Renal cortical epithelial cell (primary cell): ENCODE measurements around the gene SH3RF3. TPM values are rescaled to one million over a fixed set of nuclear protein-coding genes. Genes with fewer than 3 reads are reported as not detected.

Source experiments
- DNase-seq: peaks from one replicate; pipeline ENCODE4 v3.0.0-alpha.2; 2011; ENCODE audit warnings: low read depth
- total RNA-seq: library from RNA; depleted of rRNA; stranded (reverse); fragments of >200 nt; gene quantifications from 2 replicates; pipeline ENCODE4 v1.2.3, GENCODE V29; 2014

Gene SH3RF3
- total RNA-seq, 1 donor from 2014 or later: 0.40 TPM

DNA sequence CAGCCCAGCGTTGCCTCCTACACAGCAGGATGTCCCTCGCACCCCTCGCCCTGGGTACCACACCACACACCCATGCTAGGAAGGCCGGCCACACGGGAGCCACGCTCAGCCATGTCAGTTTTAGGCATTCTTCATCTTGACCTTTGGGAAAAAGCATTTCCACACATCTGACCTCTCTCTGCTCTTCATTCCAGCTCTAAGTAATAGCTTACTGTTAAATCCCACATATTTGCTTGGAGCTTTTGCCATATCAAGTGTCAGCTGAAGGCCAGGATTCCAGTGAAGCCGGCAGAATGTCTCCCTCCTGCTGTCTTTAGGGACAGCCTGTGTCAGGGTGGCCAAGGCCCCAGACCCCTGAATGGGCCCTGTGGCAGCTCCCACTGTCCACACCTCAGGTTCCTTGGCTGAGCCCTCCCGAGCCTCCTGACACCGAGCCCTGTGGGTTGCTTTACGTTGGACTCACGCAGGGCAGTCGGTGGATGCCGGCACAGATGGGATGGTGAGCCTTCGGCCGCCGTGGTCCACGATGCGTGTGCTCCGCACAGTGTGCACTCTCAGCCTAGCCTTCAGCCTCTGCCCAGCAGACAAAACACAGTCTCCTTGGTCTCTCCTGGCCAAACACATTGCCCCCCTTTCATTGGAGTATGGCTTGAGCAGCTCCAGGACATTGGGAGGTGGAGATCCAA, 282.8 kb downstream of the SH3RF3 start:
- DNase-seq: no peak

DNA sequence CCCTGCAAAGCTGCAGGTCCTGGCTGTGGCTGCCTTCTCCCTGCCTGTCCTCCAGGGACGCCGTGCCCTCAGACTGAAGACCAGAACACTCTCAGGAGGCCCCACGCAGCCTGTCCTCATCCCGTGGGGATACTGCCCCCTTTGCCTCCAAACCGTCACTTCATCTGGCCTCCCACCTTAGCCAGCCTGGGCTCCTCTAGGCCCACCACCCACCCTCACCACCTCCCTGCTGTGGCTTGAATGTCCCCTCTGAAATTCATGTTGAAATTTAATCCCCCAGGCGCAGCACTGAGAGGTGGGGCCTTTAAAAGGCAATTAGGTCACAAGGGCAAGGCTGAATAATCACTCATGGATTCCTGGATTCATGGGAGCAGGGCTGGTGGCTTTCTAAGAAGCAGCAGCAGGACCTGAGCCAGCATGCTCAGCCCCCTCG, 286.6 kb downstream of the SH3RF3 start:
- DNase-seq: no peak

DNA sequence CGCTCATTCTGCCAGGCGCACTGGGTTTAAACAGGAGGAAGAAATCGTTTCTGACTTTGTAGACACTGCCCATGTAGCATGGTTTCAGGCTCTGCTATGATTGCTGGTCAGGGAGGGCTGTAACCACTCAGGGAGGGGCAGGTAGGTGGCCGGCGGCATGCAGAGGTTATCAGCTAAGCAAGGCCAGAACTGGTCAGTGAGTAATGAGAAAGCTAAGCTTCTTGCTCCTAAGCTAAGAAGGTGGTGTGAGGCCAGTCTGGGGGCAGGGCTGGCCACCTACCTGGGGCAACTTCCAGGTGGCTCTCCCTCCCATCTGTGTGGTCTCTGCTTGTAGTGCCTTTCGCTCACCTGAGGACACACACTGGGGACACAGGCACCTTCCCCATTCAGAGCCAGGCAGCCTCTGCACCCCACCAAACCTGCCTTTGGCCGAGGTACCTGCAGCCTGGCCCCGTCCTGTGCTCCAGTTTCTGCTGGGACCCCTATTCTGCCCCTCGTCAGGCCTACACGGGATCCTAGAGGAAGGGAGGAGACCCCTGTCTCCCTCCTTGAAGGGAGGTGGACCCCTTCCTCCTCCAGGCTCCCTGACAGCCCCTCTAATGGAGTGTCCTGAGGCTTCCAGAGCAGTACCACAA, 288.8 kb downstream of the SH3RF3 start:
- no peak for DNase-seq

DNA sequence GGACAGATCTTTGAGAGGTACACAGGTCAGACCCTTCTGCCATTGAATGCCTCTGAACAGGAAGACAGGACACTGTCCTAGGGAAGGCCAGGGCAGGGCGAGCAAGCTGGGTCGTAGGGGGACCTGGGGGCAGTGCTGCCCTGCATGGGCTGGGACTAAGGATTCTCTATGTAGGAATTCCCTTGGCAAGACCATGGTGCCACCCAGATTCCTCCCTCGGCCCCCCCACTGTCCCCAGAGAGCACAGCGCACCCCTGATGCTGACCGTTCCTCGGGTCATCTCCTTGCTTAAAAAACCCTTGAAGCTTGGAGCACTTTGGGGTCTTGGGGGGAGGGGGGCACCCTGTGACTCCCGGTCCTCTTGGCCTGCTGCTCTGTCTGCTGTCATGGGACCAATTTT, 289.7 kb downstream of the SH3RF3 start:
- no peak for DNase-seq

DNA sequence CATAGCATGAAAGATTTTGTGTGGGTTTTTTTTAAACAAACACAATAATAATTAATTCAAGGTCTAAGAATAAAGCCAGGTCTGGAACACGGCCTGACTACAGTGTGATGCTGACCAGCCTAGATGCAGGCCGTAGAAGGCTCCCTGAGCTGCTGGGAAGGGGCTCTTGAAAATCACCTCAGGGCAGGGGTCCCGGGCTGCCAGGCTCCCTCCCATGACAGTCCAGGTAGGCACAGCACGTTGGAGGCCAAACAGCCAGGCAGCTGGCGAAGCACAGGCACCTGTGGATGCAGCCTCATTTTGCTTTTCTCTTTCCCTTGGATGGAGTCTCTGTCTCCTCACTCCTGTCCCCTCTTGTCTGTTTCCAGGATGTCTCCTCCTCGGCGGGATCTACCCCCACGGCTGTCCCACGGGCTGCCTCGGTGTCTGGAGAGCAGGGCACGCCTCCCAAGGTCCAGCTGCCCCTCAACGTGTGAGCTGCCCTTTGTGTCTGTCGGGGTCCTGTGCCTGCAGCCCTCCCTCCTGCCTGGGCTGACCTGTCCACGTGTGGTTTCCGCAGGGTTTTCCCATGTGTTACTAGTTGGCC, 290.3 kb downstream of the SH3RF3 start:
- no peak for DNase-seq

DNA sequence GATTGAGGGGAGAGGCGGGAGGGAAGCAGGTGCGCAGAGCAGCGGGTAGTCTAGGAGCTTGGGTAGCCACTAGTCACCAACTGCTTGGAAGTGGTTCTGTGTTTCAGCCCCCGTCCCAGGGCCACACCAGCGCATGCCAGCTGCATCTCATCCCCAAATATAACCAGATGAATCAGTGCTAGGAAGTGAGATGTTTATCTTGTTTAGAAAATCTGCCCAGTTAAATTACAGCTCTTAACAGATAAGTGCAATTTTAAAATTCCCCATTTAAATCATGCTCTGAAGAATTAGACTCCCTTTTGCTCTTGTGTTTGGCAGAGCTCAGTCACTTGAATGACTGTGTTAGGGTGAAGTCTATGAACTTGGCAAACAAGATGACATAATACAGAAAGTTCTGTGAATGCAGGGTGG, 291.0 kb downstream of the SH3RF3 start:
- DNase-seq: no peak

DNA sequence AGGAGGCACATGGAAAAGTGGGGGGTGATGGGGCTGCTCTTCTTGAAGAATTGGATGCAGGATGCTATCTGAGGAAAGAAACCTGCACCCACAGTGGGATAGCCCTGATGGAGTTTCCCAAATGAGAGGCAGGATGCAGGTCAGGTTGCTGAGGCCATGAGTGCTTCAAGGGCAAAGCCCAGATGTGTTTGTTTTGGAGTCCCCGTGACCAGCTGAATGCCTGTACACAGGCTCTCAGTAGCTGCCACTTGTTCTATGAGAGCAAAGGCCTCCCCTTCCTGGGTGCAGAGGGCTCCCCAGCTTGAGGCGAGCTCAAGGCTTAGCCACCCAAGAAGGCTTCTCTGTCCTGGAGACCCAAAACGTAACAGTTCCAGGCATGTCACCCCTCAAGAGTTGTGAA, 292.1 kb downstream of the SH3RF3 start:
- no peak for DNase-seq

DNA sequence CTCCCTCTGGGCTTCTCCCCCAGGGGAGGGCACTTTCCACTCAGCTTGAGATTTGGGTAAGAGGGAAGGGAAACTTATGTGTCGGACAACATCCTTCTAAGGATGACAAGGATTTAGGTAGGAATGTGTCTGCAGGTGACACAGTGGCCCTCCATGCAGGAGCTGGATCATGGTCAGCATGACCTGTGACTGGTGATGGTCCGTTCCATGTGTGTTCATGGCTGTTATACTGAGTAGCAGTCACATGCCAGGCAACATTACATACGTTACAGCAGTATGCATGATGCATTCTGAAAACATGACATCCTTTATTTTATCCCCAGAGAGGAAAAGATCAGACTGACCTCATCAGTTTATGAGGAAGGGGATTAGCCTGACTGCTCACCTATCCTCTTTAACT, 292.6 kb downstream of the SH3RF3 start:
- DNase-seq: no peak

DNA sequence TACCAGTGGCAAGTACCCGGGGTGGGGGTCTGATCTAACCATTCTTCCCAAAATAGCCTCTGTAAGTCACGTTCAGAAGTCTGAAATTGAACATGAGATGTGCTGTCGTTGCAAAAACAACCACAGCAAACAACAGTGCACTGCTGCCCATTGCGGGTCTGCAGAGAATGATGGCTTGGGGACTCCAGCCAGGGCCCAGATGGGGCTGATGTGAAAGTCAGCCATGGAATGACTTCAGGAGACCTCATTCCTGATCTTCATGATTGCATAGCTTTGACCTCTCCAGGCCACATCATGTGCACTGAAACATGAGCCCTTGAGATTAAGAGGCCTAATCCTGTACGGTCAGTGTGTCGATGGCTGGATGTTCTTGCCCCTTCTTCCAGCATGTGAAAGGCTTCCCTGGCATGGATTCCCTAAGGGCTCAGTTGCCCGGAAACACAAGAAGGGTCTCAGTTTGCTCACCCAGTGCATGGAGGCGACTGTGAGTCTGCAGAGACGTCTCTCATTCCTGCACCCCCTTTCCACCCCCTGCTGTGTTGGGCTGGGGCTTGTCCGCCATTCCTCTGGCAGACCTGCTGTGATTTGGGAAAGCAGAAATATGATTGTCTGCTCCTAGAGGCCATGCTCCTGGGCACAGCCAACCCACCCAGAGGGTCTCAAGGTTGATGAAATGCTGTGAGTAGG, 293.2 kb downstream of the SH3RF3 start:
- no peak for DNase-seq

DNA sequence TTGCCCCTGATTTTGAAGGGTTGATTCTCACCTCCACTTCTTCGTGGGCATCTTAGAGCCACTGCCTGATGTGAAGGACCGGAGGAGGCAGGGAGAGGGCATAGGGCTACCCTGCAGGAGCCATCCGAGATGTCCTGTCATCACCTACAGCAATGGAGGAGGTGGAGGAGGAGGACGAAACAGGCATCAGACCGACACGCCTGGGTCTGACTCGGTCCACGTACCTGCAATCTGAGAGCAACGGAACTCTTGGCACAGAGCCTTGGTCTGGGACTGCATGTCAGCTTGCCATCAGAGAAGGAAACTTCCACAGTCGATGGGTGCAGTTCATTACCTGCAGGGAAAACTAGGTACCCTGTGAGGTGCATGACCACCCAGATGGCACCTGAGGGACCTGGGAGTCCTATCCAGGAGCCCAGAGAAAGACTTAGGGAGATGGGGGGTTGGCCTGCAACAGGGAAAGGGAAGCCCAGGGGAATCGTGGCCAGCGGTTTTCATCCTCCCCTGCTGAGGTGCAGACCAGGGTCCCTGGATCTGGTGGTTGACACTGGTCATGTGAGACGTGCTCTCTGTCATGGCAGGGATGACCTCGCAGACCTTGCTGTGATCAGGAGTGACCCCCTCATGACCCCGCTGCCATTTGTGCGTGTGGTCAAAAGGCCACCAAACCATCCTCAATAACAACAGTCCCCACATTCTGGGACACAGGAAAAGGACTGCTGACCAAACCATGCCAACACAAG, 293.9 kb downstream of the SH3RF3 start:
- DNase-seq: no peak

DNA sequence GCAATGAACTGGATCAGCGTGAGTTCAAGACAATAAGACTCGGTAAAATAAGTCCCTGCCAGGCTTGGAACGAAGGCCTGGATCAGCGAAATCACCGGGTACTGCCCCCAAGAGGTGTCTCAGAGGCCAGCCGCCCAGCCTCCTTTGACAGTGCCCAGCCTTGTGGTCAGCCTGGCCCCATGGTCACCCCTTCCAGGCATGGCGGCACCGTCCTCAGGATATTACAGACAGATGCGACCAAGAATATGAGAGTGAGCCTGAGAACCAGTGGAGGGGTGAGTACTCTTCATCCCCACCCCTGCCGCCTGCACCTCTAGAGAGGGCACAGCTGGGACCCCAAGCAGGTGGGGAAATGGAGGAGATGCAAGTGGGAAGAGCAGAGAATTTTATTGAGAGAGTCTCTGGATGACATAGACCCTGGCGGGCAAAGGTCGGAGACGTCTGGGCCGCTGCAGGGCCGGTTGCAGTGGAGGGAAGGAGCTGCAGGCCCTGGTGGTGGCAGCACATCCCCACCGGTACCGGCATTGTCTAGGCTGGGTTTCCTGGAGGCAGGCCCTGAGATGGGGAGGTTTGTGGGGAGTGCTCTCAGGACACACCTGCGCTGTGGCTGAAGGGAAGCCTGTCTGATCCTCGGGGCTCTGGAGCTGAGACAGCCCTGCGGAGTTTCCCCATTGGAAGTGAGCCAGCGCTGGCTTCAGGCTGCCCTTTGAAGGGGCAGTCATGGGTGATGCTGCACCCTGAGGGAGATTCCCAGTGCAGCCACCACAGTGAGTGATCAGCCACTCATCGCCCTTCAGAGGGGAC, 294.8 kb downstream of the SH3RF3 start:
- no peak for DNase-seq

DNA sequence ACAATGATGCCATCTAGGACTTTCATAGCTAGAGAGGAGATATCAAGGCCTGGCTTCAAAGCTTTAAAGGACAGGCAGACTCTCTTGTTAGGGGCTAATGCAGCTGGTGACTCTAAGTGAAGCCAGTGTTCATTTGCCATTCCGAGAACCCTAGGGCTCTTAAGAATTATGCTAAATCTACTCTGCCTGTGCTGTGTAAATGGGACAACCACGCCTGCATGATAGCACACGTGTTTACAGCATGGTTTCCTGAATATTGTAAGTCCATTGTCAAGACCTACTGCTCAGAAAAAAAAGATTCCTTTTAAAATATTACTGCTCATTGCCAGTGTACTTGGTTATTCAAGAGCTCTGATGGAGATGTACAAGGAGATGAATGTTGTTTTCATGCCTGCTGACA, 296.4 kb downstream of the SH3RF3 start:
- no peak for DNase-seq

DNA sequence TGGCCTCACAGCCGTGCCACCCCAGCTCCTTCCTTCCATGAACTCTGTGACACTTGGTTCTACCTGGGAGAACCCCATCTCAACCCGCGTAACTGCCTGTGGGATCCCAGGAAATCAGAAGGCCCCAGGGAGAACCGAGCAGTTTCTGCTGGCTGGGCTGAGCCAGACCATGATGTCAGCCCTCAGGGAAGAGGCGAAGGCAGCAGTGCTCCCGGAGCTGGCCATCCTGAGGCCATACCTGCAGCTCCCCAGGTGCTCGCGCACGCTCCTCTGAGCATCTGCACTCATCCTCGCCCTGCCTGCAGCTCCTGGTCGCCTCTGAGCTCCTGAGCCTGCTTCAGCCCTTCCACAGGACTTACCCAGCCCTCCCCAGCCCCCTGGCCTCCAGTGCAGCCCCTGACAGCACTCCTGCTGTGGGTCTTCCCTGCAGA, 298.7 kb downstream of the SH3RF3 start:
- no peak for DNase-seq

DNA sequence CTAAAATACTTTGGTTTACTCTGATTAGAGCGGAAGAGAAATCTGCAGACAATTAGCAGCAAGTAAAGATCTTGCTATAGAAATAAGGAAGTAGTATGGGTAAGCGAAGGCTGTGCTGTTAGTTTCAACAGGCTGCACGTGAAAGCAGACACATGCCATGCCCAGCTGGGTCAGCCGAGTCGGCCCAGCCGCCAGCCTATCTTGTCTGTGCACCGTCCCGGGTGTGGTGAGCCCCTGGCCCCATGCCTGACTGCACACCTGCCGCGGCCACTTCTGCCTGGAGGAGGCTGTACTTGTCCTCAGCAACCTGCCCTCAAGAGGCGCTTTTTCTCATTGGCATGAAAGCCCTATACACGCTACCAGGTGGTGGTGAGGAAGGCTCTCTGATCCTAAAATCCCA, 299.3 kb downstream of the SH3RF3 start:
- DNase-seq: no peak

DNA sequence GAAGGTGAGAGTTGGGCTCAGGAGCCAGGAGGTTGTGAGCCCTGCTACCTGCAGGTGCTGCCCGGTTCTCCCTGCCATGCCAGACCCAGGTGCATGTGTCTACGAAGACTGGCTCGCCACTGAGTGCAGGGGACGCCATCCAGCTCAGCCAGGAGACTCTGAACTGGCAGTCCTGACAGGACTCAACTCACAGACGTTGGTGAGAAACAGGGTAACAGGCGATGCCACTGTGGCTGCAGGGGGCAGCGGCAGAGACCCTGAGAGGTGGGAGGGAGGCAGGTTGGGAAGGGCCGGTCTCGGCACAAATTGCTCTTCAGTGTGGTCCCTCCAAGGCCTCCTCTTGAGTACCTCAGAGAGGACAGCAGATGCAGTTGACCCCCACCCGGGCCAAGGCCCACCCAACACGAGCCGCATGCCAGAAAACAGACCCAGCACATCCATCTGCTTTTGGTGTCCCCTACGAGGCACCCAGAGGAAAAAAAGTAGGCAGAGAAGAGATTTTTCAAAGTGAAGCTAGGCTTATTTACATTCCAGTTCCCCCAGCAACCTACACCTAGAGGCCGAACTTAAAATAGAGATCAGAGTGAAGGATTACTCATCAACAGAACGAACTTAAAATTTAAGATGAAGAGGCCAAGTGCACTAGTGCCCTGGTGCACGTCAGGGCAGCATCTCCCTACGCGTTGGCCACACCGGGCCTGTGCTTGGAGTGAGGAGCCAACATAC, 300.0 kb downstream of the SH3RF3 start:
- no peak for DNase-seq

DNA sequence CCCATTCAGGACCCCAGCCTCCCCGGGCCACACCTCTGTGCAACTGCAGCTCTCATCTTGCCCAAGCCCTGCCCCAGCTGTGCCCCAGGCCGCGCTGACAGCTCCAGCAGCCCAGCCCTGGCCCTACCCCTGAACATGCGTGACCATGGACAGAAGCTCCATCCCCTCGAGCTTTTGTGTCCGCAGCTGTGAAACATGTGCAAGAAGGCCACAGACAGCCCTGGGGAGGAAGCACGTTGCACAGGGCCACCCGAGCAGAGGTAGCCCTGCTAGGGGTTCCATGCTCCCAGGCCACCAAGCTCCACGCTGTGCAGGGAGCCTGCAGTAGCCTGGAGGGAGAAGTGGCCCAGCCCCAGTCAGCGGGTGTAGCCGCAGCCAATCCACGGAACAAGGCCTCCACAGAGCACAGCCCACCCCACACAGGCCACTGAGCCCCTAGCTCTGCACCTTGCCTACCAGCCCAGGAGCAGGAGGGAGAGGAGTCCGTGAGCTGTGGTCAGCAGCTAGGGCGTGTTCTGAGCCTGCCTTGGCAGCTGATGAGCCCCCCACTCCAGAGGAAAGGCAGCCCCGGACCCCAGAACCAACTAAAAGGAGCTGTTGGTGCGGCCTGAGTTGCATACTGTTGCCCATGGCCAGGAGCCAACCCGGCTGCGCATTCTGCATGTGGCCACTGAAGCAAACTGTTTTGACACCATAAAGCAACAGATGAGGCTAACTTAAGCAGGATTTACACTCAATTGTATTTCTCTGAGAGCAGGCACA, 300.7 kb downstream of the SH3RF3 start:
- no peak for DNase-seq

DNA sequence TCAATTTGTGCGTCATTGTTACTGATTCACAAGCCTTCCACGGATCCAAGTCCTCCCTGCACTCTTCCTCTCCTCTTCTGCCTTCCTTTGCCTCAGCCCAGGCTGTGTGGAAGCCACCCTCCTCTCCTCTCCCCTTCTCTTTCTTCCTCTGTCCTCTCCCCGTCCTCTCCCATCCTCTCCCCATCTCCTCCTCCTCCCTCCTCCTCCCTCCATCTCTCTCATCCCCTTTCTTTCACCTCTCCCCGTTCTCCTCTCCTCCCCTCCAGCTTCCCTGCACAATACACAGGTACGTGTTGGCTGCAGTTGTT, 301.3 kb downstream of the SH3RF3 start:
- no peak for DNase-seq

DNA sequence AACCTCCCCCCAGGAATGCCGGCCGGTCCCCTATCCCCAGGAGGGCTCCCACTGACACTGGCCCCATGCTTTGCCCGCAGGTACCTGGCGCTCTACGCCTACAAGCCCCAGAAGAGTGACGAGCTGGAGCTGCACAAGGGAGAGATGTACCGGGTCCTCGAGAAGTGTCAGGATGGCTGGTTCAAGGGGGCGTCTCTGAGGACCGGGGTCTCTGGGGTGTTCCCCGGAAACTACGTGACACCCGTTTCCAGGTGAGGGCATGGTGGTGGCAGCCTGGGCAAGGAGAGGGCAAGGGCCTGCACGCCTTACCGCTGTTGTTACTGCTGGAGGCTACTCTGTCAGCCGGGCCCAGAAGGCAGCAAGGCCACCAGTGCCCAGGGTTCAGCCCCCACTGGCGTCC, 303.4 kb downstream of the SH3RF3 start:
- DNase-seq: no peak

DNA sequence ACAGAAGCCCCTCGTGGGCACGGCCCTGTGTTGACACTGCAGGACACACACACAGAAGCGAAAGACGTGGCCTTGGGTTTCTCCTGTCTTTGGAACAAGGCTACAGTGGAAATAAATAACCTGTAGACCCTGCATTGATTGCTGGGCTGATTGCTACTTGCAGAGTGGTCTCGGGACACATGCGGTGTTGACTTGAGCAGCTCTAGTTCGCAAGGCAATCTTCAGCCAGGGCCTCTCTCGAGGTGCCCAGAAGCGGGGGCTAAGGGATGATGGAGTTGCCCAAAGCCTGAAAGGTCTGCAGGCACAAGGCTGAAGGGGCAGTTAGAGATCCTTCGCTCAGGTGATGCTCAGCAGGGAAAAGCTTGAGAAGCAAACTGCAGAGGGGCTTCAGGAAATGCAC, 304.5 kb downstream of the SH3RF3 start:
- no peak for DNase-seq

DNA sequence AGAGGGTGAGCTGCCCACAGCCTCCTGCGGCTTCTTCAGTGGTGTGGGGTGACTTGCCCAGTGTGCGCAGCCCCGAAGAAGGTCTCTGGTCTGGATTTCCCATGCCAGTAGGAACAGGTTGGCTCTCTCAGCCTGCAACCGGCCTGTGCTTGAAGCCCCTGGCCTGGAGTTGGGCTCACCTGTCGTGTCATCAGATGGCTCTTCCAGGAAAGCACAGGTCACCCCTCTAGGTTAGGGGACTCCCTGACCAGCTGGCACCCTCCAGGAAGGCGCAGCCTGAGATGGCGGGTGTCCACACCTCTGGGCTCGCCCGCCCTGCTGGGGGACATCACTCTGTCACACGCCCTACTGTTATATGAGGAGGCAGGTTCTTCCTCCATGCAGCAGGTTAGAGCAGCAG, 304.9 kb downstream of the SH3RF3 start:
- no peak for DNase-seq
